NCI-H146 (cell line): ENCODE data around the gene GPHN.
"Not testable (repeated sequence)": the region's sequence is repeated elsewhere in the genome, so short reads cannot be mapped to it uniquely, and the experiment has no call there.

Experiments
- DNase-seq: peaks from one replicate; lab custom pipeline; 2025; lab: John Stamatoyannopoulos, UW

GPHN gene

GRCh38 chr14:66662374-66662773 lies 154.4 kb downstream of the GPHN start:
- DNase-seq, result no peak

DNA sequence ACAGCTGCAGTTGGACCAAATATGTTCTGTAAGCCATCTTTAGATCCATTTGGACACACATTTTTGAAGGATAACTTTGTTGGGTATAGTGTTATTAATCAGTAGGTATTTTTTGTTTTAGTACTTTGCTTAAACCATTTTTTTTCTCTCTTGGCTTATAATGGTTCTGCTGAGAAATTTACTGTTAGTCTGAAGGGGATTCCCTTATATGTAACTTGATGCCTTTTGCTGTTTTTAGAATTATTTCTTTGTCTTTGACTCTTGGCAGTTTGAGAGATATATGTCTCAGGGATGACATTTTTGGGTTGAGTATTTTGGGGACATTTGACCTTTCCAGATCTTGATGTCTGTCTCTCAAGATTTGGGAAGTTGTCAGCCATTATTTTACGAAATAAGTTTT lies 169.8 kb downstream of the GPHN start:
- DNase-seq, result no peak

GRCh38 chr14:66680216-66680615 lies 172.3 kb downstream of the GPHN start:
- DNase-seq, result no peak

GRCh38 chr14:66696326-66696725 lies 188.4 kb downstream of the GPHN start:
- no peak for DNase-seq

GRCh38 chr14:66698503-66698902 lies 190.6 kb downstream of the GPHN start:
- no peak for DNase-seq

DNA sequence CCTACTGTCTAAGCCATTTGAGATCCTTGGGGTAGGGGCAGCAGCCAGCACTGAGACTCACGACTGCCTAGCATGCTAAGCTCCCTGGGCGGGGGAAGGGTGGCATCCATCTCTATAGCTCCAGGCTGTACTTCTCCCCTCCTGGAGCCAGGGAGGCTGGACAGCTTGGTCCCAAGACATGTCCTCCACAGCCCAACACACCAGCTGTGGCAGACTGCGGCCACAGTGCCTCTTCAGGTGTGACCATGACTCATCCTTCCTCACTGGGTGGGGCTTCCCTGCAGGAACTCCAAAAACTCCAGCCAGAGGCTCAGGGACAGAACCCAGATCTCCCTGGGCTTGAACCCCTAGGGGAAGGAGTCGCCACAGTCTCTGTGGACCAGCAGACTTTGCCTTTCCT lies 193.9 kb downstream of the GPHN start:
- no peak for DNase-seq

DNA sequence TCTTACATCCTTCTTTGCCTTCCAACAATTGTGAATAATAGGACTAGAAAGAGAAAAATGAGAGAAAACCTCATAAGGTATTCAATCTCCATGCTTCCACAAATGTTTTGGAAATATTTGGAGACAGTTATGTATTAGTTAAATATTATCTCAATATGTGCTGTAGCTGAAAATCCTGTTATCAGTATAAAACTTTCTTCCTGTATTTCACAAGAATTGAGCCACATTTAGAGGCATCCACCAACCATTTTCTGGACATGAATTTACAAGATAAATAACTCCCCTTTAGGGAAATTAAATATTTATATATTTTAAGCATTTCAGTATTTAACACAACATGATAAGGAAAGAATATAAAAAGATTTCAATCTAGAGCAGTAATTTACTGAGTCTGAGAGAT lies 200.3 kb downstream of the GPHN start:
- DNase-seq, result no peak

GRCh38 chr14:66709291-66709690 lies 201.3 kb downstream of the GPHN start:
- DNase-seq, result no peak

GRCh38 chr14:66714291-66714690 lies 206.3 kb downstream of the GPHN start:
- DNase-seq, result not testable (repeated sequence)

GRCh38 chr14:66715313-66715712 lies 207.4 kb downstream of the GPHN start:
- not testable (repeated sequence) for DNase-seq

GRCh38 chr14:66716227-66716626 lies 208.3 kb downstream of the GPHN start:
- no peak for DNase-seq

DNA sequence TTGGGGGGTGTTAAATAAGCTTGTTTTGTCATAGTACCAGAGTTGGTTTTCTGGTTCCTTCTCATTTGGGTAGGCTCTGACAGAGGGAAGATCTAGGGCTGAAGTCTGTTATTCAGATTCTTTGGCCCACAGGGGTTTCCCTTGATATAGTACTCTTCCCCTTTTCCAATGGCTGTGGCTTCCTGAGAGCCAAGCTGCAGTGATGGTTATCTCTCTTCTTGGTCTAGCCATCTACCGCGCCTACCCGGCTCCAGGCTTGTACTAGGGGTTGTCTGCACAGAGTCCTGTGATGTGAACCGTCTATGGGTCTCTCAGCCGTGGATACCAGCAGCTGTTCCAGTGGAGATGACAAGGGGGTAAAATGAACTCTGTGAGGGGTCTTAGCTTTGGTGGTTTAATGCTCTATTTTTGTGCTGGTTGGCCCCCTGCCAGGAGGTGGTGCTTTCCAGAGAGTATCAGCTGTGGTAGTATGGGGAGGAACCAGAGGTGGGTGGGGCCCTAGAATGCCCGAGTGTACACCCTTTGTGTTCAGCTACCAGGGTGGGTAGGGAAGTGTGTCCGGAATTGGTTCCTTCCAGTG lies 209.7 kb downstream of the GPHN start:
- DNase-seq, result no peak

DNA sequence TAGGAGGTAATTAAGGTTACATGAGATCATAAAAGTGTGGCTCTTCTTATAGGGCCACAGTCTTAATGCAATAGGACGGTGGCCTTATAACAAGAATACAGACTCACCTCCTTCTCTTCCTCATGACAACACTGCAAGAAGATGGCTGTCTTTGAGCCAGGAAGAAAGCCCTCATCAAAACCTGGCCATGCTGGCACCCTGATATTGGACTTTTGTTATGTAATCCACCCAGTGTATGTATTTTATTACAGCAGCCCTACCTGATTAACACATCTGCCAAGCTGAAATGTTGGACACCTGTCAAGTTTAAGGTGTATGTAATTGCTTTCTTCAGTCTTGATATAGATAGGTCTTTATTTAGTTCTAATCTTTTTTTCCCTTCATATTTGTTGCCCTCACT lies 217.0 kb downstream of the GPHN start:
- DNase-seq, result no peak

GRCh38 chr14:66731298-66731697 lies 223.4 kb downstream of the GPHN start:
- DNase-seq, result not testable (repeated sequence)

- no peak for DNase-seq
Observed at GRCh38 chr14:66735853-66736252, 227.9 kb downstream of the GPHN start.

DNA sequence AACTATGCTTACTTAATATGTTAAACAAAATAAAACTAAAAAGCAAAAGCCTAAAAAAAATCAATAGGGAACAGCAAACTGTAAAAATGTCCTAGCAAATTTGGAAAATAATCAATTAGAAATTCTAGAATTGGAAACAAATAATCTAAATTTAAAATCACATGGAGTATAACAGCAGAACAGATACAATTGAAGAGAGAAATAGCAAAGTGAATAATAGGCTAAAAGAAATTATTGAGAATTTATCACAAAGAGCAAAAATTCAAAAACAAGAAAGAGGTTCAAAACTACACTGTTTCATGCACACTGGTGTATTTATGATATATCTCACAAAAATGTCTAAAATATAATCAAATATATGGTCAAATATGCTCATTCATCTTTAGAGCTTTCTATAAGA lies 231.9 kb downstream of the GPHN start:
- DNase-seq, result no peak

DNA sequence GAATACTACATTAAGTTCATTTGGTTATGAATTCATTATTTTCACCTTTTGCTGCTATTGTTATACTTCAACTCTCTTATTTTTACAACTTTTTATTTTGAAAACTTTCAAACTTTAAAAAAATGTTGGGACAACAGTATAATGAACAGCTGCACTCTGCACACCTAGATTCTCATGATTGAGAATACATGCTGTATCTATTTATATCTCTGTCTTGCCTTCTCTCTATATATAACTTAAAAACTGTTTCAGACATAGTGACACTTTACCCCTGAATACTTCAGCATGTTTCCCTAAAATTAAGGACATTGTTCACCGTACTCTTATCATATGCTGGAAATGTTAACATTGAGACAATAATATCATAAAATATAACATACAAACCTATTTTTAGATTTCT lies 237.1 kb downstream of the GPHN start:
- no peak for DNase-seq

DNA sequence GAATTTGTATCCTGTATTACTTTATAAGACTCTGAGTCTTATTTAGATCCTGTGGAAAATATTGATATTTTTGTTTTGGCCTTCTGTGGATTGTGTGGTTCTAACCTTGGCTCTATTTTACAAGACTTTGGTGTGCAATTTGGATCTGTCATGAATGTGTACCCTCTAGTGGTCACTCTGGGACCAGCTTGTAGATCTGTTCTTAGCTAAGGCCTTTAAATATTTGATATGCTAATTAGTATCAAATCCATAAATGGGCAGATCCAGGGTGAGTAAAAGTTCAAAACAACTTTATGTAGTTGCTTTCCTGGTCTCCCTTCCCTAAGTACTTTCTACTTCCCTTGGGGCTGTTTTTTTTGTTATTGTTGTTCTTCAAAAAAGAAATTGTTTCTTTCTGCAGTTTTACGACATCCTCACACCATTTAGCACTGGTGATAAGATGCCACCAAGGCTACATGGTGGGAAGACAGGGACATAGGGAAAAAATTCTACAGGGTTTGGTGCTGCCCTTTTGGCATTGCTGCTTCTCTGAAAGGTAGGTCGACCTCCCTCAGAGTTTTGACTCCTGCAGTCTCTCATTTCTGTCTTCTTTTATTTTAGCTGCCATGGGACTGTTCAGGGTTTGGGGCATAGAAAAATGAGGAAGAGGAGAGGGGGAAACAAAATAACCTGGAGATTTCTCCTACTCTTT lies 238.5 kb downstream of the GPHN start:
- DNase-seq, result no peak

- no peak for DNase-seq
Observed at GRCh38 chr14:66752109-66752508, 244.2 kb downstream of the GPHN start.

- DNase-seq, result no peak
Observed at GRCh38 chr14:66758031-66758613, 250.2 kb downstream of the GPHN start.

- no peak for DNase-seq
Observed at GRCh38 chr14:66772146-66772545, 264.2 kb downstream of the GPHN start.

- no peak for DNase-seq
Observed at GRCh38 chr14:66782853-66783252, 274.9 kb downstream of the GPHN start.

DNA sequence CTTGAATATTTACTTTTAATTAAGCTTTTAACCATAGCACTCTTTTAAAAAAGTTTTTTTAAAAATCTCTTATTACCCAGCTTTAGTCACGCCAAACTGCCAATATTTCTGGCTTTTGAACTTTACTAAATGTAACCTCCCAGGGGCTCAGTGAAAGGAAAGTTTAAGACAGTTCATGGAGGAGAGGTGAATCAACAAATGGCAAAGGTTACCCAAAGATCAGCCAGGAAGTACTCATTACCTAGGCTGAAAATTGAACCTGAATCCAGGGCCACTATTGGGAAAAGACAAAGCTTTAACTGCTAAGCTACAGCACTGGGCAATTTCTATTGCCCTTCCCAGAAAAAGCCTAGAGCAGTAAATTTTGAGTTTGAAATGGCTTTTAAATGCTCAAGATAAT lies 282.2 kb downstream of the GPHN start:
- no peak for DNase-seq

DNA sequence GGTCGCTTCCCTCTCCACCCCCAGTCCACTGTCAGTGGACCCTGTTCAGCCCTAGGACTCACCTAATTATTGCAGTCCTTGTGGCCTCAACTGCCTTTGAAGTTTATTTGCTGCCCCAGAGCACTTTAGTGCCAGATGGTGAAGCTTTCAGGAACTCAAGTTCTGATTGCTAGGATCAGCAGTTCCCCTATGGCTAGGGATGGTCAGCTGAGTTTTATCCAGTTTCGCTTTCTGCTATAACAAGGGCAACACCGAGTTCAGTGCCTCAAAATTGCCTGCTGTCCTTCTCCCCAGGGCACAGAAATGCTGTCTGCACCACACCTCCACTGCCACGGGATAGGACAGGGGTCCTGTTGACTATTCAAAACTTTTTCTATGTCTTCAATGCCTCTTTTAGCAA lies 295.0 kb downstream of the GPHN start:
- no peak for DNase-seq
